Measurements from ENCODE around the gene EPS8L2. TPM values are rescaled to one million over a fixed set of nuclear protein-coding genes. Genes with fewer than 3 reads are reported as not detected.

EPS8L2 gene
- total and polyA plus RNA-seq, 10 of the 15 experiments (the other 5 are each of a cell fraction or from before 2014, with no cell fraction given), result 0.76 to 20.0 (median 9.7) TPM

DNA sequence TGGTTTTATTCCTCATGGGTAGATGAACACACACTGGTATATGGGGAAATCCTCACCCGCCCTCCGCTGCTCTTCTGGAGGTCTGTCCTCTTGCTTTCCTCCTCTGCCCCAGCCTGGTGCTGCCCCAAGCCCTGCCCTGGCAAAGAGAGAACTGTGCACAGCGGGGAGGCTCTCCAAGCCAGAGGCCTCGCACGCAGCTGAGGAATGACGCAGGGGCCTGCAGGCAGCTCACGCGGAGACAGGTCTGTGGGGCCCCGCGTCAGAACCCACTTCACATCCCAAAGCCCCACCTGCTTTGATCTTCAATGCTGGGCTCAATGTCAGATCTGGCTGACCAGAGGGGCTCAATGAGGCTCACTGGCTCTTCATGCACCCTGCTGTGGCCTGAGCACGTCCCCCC is 61.2 kb downstream of the EPS8L2 start (continued):
- TF ChIP-seq ZNF687 (IDR thresholded peaks at IDR 0.05) (no peak), ASH2L (IDR thresholded peaks at IDR 0.05; ENCODE audit: borderline replicate concordance, low read depth) (no peak), CEBPB (IDR thresholded peaks at IDR 0.05; ENCODE audit: borderline replicate concordance in 1 of 2, low read depth in 2 of 2, low read length in 2 of 2) (no peak), SMAD5 (IDR thresholded peaks at IDR 0.05; ENCODE audit: low read depth) (no peak), PAX8 (IDR thresholded peaks at IDR 0.05) (no peak), EED (IDR thresholded peaks at IDR 0.05; ENCODE audit: low read depth) (no peak), NRF1 (conservative IDR thresholded peaks at IDR 0.05; ENCODE audit: low read depth, low read length) (no peak), PBX3 (IDR thresholded peaks at IDR 0.05; ENCODE audit: insufficient replicate concordance, low read depth, low read length) (no peak), ZBTB4 (CRISPR knock-in tag; IDR thresholded peaks at IDR 0.05) (no peak)

Data from GM12878 (cell line).